GM18502 (cell line): Measurements from ENCODE around the gene TNFRSF18.

Experiments used
- ATAC-seq: cut with Tn5 transposase; IDR thresholded peaks from one replicate; pipeline ENCODE4 v1.9.1; 2021; ENCODE audit warnings: mild to moderate bottlenecking; ENCODE audit not compliant: unreplicated experiment, poor library complexity

Gene TNFRSF18

DNA sequence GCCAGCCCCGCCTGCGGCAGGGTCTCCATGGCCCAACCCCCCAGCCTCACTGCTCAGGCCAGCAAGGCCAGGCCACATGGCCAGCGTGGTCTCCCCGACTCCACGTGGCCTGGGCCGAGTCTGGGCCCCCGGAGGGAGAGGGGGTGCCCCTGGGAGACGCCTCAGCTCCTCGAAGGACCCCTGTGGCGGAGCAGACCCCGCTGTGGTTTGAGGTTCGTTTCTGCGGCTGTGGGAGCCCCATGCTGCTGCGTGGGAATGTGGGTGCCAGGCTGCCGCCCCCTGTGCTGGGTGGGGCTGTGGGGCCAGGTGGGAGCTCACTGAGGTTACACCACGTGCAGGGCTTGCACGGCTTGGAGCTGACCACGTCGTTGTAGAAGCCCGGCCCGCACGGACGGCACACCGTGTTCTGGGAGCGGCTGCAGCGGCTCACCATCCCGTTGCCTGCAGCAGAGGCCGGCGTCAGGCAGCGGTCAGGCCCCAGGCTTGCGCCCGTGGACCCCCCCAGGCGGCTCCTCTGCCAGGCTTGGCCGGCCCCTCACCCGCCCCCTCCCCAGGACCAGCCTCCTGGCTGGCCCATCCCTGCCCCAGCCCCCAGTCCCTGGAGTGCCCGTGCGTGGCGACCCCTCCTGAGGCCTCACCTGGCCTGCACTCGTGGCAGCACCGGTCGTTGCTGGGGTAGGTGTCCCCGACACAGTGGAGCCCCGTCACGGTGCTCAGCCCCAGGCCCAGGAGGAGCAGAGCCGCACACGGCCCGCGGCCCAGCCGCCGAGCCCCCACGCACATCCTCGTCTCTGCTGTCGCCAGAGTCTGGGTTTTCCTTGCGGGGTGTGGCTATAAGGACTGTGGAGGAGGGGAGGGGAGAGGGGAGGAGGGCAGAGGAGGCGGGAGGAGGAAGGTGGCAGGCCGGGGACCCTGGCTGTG, 7.2 kb upstream of the TNFRSF18 start, which contains the start of gene TNFRSF4:
Gene TNFRSF4, minus strand, starts transcription at position 809 of the 921 bp plus-strand sequence. Its CDS starts 26 bp downstream, at position 783.
- ATAC-seq, result no peak

DNA sequence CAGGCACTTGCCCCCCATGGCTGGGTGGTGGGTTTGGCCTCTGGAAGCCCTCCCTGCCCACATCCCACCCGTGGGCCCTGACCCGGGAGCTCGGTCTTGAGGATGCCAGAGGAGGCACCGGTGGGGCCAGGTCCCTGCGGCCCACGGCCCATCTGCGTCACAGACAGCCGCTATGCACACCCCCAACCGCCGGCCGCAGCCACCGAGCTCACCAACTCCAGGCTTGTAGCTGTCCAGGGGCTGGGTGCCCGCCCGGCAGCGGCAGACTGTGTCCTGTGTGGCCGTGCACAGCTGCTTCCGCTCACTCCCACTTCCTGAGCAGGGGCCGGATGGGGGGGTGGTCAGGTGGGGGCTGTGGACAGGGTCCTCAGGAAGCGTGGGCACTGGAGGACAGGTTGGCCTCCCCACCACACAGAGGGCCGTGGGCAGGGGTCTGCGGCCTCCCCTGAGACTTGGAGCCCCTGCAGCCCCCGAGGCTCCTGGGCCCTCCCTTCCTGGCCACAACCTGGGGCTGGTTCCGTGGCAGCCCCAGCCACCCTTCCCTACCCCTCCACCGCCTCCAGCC, 6.5 kb upstream of the TNFRSF18 start:
- ATAC-seq, result no peak

DNA sequence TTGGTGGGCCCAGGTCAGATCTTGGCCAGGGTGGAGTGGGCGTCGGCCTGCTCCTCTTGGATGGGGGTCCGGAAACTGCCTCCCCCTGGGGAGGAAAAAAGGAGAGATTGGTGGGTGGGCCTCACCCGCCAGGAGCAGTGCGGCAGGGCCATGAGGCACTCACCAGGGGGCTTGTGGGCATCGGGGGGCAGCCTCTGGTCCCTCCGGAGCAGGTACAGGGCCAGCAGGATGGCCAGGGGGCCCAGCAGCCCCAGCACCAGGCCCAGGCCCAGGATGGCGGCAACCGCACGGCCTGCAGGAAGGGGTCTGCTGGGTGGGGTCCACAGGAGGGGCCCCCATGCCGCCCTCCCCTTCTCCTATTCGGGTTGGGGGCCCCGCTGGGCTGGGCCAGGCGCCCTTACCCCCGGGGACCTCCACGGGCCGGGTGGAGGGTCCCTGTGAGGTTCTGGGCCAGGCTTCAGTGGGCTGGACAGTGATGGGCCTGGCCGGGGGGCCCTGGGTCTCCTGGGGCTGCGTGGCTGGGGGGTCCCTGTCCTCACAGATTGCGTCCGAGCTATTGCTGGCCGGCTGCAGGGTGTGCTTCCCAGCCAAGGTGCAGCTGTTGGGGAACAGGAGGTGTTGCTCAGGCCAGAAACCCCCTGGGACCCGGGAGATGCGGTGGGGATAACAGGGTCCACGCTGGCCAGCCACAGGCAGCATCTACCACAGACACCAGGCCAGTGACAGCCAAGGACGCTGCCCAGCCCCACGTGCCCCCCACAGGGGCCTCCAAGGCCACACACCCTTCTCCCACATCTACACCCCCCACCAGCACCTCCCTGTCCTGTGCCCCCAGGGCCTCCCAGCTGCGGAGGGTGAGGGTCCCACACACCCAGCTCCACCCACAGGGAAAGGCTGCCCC, 5.4 kb upstream of the TNFRSF18 start:
- ATAC-seq, result no peak

DNA sequence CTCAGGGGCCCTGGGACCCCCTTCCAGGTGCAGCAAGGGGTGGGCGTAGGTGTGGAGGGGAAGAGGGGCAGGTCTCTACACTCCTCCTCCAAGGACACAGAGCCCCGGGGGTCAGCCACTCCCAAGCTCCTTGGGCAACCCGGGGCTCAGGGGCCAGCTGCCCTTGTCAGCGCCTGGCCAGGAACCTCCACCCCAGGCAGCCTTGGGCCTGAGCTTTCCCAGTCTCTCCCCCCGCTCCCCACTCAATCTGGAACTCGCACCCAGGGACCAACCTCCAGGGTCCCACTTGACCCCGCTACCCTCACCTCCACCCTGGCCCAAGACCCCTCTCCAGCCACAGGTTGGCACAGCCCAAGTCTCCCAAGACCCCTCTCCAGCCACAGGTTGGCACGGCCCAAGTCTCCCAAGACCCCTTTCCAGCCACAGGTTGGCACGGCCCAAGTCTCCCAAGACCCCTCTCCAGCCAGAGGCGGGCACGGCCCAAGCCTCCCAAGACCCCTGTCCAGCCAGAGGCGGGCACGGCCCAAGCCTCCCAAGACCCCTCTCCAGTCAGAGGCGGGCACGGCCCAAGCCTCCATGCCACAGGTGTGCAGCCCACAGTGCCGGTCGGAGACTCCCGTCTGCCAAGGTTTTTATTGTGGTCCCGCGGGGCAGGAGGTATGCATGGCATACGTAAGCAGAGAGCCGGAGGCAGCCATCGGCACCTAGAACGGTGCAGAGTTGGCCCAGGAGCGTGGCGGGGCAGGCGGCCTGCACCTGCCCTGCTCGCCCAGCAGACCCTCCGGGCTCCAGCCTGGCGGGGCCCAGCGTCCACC, 4.5 kb upstream of the TNFRSF18 start:
- ATAC-seq, result no peak

DNA sequence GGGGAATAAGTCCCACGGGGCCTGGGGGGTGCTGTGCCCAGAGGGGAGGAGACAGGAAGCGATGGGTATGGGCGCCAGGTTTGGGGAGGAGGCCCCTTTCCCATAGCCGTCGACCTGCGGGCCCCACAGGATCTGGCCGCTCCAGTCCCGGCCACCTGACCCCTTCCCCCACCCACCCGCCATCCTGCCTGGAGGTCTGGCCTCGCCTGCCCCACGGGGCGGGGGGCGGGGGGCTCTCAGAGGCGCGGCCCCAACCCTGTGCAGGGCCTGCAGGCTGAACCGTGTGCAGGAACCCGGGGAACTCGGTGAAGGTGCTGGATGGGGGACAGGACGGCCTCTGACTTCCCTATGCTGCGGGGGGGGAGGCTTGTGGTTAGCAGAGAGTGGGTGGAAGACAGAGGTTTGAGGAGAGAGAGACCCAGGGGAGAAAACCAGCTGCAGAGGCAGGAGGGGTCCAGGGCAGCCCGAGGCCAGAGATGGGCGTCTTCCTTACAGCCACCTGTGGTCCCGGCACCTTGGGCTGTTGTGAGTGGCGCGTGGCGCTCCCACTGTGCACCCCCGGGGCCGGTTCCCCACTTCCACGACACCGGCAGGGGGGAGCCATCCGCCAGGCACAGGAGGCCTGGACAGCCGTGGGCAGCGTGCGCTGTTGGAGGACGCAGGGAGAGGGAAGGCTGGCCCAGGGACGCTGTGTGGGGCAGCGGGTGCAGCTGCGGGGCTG, 2.5 kb upstream of the TNFRSF18 start:
- ATAC-seq, result no peak

DNA sequence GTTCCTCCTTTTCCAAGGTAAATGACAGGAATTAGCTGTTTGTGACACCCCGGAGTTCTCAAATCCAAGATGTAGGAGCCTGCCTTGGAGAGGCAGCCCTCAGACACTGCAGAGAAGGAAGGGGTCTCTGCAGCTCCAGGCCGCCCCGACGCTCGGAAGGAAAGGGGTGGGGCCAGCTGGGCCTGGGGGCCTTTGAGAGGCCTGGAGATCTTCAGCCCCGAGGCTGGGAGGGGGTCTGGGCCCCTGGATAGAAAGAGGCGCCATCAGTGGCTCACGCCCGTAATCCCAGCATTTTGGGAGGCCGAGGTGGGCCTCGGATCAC, 1.1 kb upstream of the TNFRSF18 start:
- ATAC-seq, result no peak

DNA sequence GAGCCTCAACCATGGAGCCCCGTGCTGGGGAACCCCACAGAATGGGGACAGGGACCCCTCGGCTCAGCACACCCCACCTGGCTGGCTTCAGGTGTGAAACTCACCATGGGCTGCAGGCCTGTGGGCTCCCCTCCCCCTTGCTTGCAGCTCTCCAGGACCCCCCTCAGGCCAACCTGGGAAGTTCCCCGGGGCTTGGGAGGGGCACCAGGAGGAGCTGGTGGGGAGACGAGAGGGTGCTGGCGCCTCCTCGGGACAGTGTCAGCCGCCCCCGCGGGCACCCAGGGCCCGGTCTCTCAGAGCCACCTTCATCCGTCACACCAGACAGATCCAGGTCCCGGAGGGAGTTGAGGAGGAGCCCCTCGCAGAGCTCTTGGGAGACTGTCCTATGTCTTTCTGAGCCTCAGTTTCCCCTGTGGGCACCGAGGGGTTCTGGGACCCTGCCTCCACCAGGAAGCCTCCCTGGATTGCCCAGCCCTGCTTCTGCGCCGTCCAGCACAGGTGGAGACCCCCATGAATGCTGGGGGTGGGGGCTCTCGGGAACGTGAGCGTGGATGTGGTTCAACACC, 657 bp upstream of the TNFRSF18 start:
- no peak for ATAC-seq

DNA sequence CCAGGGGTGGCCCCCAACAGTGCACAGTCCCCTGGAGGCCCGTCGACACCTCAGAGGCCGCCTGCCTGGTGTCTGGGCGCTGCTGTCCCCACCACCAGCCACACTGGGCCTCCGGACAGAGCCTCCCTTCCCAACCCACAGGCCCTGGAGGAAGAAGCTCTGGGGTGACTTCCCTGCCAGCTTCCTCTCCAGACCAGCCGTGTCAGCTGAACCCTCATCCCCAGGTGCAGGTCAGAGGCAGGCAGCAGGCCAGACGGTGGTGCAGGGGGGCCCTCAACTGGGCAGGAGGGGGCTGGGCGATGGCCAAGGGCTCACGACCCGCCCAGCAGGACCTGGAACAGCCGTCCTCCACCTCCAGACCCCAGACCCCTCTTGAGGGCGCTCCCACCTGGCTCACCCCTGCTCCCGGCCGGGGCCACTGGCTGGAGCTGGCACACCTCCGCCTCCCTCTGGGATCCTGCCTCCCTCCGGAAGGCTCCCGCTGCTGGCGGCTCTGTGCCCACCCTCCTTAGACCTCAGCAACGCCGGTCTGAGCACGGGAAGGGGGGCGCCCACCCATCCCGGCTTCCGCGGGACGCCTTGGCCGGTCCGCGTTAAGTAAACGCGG, 520 bp downstream of the TNFRSF18 start:
- no peak for ATAC-seq

DNA sequence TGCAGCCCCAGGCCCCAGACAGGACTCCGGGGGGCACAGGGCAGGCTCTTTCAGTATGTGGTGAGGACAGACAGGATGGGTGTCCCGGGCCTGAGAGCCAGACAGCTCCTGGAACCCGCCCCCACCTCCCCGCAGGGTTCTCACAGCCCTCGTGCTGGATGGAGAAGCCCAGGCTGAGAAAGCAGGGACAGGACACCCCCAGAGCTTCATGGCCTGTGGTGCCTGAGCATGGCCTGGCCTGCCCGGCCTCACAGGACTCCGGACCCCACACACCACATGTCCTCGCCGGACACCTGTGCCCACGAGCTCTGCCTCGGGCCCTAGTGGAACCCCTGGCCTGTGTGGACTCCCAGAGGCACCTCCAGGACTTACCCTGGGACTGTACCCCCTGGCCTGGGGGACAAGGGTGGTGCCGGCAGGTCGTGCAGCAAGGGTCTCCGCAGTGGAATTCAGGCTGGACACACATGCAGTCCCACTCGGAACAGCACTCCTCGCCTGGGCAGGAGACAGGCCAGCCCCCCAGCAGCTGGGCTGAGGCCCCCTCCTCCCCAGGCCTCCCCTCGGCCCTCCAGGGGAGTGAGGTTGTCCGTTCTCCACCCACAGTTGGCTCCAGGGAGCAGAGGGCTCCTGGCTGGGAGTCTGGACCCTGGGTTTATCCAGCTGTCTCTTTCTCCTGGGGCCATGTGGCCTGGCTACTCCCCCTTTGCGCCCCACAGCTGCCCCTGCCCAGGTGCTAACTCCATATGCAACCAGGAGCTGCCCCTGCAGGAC, 1.2 kb downstream of the TNFRSF18 start:
- no peak for ATAC-seq

DNA sequence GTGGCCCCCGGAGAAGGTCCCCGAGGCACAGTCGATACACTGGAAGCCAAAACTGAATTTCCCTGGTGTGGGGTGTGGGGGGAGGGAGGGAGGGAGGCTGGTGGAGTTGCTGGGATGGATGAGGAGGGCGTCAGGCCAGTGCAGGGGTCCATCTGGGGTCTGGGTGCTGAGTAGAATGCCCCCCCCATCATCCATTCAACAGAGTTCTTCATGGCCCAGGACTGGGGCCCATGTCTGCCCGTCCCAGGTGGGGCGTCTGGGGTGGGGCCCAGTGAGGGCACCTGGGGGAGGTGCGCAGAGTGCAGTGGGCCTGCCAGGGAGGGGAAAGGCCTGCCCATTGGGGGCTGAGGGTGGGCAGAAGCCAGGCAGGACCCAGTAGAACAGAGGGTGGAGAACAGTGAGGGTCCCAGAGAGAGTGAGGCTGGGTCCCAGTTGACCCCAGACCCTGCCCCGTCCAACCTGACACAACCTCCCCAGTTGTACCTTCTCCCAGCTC, 1.9 kb downstream of the TNFRSF18 start:
- no peak for ATAC-seq

DNA sequence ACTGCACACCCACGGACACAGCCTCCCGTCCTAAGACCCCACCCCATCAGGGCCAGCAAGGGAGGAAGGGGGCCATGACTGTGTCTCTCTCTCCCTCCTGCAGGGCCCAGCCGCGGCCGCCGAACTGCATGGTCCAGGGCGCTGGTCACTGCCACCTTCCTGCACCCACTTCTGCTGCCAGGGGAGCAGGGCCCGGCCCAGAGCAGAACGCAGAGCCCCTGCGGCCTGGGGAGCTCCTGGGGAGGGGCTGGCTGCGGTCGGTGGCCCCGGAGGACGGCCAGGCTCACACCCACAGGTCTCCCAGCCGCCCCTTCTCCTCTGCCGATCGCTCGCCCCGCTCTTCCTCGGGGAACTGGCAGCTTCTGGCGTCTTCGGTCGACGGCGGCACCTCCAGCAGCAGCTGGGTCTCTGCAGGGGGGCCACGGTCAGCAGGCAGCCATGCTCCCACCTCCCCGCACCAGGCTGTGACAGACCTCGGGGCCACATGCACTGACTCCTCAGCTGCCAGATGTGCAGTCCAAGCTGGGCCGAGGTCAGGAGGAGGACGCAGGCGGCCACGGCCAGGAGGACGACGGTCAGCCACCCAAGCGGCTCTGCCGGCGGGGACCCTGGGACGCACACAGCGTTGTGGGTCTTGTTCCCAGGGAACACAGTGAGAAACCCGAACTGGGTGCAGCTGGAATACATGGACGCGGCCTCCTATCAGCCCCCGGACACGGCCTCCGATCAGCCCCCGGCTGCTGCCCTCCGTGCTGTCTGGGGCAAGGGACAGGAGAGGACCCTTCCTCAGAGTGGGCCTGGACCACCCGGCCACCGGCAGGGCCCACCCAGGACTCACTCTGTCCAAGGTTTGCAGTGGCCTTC, 2.6 kb downstream of the TNFRSF18 start:
- no peak for ATAC-seq

DNA sequence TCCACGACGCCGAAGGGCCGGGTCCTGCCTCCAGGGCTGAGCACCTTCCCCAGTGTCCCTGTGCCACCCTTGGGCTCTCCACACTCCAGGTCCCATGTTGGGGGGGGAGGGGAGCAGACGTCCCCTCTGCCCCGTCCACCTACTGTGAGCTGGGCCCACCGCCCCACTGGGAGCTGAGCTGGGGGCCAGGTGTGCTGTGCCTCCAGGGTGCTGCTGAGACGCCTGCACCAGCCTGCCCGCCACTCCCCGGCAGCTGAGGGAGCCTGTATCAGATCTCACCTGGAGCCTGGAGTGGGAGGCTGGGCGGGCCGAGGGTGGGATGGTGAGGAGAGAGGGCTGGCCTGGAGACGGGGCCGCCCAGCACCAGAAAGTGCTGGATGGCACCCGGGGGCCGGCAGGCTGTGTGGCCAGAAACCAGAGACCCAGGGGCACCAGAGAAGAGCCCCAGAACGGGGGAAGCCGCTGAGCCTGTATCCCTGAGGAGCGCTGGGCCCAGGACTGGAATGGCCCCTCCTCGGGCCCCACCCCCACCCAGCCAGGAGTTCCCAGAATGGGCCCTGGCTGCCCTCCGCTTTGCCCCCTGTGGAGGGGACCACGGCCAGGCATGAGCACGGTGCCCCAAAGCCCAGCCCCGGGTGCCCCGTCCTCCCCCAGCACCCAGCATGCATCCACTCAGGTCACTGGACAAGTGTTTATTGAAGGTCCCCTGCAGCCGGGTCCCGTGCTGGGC, 3.4 kb downstream of the TNFRSF18 start:
- no peak for ATAC-seq

DNA sequence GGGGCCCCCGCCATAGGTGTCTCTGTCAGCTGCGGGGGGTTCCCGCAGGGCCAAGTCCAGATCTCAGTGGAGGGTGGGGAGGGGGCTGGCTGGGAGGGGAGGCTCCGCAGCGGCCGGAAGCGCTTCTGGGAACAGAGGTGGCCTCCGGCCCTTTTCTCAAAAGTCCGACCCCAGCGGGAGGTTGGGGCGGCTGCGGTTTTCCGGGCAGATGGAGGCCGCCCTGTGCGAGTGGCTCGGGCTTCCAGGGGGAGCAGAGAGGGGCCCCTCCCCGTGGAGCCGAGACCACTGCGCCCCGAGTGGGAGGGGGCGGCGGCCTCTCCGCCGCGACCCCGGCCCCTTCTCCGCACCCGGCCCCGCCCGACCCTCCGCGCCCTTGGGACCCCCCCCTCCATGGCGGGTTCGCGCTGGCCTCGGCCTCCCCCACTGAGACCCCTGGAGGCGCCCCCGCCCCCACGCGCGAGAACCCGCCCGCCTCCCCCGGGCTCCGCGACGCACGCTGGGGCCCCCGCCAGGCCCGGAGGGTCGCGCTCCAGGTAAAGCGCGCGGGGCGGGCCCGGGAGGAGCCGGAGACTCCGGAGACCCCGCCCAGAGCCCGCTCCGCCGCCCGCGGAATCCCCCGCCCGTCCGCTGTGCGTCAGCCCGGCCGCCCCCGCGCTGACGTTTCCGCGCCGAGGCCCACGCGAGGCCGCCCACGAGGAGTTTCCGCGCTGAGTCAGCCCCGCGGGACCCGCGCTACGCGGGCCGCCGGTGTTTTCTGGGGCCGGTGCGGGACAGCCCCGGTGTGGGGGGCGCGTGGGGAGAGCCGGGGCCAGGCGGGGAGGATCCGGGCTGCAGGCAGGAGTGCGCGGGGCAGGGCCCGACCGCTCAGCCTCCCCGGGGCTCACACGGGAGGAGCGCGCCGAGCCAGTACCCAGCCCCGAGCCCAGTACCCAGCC, 5.2 kb downstream of the TNFRSF18 start:
- ATAC-seq, result no peak

DNA sequence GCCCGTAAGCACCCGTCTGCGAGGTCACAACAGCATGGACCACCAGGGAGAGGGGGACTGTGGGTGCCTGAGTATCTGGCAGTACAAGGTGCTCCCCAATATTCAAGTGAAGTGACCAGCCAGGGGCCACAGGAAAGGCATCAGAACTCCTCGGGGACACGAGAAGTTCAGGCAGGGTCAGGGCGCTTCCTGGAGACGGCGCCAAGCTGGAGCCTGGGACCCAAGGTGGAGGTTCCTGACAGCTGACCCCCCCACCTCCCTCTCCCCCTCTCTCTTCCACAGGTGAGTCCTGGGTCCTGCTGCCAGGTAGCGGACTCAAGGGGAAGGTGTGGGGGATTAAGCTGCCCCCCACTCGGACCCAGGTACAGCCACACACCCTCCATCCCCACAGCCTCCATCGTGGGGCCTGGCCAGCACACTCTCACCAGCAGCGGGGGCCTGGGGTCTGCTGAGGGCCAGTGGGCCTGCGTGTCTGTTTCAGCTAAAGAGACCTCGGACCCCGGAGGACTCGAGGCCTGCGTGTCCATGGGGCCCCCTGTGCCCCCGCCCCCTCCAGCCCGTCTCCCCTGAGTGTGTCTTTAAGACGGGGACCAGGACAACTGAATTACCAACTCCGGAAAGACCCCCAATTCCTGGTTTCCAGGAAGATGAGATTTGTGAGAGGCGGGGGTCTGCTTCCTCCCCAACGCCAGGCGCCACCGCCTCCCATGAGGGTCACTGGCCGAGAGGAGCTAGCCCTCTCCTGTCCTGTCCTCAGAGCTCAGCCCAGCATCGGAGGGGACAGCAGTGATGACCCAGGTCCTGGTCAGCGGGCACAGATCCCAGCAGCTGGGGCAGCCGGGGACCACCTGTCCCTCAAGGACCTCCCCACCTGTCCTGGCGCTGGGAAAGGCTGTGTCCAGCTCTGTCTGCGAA, 6.2 kb downstream of the TNFRSF18 start:
- no peak for ATAC-seq
